HL-60 (cell line): ENCODE results near the gene SERPIND1.

ENCODE experiments used
- GABPA ChIP-seq: IDR thresholded peaks from 2 replicates; pipeline ENCODE4 v1.6.1; 2012; ENCODE audit warnings: low read depth
- POLR2AphosphoS5 ChIP-seq: IDR thresholded peaks from 2 replicates; pipeline ENCODE4 v1.6.1; 2012; ENCODE audit warnings: low read depth
- REST ChIP-seq: IDR thresholded peaks from 2 replicates; pipeline ENCODE4 v1.6.1; 2012; ENCODE audit warnings: low read depth; ENCODE audit not compliant: insufficient replicate concordance
- TF ChIP-seq, protein P1 (sequence below): IDR thresholded peaks from one replicate; pipeline ENCODE4 v1.5.1; 2011; ENCODE audit warnings: low read length, control low read depth, inconsistent platforms; ENCODE audit not compliant: insufficient read depth

DNA sequence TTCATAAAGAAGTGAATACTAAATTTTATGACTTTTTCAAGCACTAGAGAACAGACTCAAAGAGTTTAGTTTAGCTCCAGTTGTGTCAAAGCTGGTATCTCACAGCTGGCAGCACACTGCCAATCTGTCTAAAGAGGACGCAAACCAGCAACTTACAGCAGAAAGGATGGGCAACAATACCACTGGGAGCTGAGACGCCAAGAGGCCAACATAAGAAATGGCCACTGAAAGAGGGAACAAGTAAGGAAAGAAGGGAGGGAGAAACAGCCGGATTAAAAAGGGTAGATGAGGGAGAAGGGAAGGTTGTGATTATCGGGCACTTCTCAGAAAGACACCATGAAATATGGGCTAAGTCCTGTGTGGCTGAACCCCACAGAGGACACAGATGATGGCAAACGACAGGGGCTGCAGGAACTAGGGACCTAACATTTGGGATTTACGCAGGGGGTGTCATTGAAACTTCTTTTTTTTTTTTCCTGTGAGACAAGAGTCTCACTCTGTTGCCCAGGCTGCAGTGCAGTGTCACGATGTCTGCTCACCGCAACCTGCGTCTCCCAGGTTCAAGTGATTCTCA is 41.7 kb downstream of the SERPIND1 start:
- TF ChIP-seq, protein P1, sequence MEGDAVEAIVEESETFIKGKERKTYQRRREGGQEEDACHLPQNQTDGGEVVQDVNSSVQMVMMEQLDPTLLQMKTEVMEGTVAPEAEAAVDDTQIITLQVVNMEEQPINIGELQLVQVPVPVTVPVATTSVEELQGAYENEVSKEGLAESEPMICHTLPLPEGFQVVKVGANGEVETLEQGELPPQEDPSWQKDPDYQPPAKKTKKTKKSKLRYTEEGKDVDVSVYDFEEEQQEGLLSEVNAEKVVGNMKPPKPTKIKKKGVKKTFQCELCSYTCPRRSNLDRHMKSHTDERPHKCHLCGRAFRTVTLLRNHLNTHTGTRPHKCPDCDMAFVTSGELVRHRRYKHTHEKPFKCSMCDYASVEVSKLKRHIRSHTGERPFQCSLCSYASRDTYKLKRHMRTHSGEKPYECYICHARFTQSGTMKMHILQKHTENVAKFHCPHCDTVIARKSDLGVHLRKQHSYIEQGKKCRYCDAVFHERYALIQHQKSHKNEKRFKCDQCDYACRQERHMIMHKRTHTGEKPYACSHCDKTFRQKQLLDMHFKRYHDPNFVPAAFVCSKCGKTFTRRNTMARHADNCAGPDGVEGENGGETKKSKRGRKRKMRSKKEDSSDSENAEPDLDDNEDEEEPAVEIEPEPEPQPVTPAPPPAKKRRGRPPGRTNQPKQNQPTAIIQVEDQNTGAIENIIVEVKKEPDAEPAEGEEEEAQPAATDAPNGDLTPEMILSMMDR = no peak
- no peak for TF ChIP-seq POLR2AphosphoS5
- TF ChIP-seq REST = no peak
- no peak for TF ChIP-seq GABPA
